LNCaP clone FGC (cell line): ENCODE measurements around the gene ONECUT2.

ENCODE experiments used
- DNase-seq: peaks from one replicate; pipeline ENCODE4 v3.0.0-alpha.2; 2011; ENCODE audit warnings: low read depth
- H3K4me3 ChIP-seq: 2 replicates; pipeline ENCODE4 v1.5.1; 2011; ENCODE audit warnings: mild to moderate bottlenecking, low read depth, low read length, control low read depth
- CTCF ChIP-seq: IDR thresholded peaks from 2 replicates; pipeline ENCODE4 v1.5.1; 2012; ENCODE audit warnings: mild to moderate bottlenecking; ENCODE audit not compliant: control insufficient read depth, insufficient read depth; ENCODE audit errors: extremely low read depth

Gene ONECUT2

DNA sequence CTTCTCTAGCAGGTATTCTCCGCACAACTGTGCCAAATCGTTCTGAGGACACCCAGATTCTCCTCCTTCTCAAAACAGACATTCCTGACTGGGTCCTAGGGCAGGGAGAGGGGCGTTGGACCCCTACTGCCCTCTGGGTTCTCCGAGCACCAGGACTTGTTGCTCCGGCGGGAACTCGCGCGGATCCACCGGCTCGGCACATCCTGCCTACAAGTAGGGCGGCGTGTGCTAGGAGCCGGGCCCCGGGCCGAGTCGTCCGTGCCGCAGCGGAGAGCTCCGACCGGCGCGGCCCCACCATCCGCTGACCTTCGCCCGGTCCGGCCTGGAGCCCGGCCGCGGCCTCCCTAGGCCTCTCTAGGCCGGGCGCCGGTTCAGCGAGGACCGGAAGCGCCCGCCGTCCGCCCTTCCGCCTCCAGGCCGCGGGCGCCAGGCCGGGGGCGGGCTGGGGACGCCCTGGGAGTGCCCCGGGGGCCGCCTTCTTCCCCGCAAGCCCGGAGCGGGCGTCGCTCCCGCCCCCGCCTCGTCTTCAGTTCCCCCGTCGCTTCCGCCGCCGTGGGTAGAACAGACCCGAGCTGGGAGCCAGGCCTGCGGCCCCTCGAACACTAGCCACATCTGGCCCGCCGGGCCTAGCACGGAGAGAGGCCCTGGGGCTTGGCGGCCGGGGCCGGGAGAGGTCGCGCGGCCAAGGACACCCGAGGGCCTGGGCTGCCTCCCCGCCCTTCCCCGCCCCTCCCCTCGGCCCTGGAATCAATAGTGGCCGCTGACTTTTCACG, 7.6 kb upstream of the ONECUT2 start:
- DNase-seq = no peak
- no peak overlapping the region for H3K4me3 ChIP-seq
- TF ChIP-seq CTCF = no peak

DNA sequence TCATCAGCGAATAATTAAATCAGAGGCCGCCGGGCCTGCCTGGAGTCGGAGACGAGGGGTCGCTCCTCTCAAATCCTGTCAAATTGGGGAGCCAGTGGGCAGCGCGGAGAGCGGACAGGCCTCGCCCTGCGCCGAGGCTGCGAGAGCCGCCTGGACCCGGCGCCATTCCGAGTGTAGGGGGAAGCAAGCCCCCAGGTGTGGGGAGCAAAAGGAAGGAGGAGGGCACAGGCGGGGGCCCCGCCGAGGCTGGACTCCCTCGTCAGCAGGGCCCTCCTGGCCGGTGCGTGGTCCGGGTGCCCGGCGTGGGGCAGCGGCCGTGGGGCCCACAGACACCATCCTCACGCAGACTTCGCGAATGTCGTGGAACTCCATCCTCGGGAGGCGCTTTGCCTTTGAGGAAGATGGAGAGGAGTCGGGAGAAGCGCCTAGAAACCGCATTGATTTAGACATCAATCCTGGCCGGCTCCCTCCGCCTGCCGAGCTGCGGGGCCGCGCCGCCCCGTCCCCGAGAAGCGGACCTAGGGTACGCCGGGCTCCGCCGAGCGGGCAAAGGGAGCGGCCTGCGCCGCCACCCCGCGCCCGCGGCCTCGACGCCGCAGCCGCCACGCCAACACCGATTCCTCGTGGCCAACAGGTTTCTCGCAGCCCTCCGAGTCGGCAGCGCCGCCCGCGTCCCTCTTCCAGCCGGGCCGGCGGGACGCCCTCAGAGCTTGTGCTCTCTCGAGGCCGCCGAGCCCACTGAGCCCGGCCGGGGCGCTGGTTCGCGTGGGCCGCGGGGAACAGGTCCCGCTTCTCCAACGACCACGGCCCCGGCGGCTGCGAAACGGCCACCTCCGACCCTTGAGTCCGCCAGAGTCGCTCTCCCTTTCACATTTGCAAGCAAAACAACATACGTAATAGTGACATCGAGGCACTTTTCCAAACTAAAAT, 6.7 kb upstream of the ONECUT2 start:
- no peak overlapping the region for H3K4me3 ChIP-seq
- no peak for TF ChIP-seq CTCF
- DNase-seq = no peak

- no peak overlapping the region for H3K4me3 ChIP-seq
- TF ChIP-seq CTCF = no peak
- DNase-seq = no peak
These were observed 5.8 kb upstream of the ONECUT2 start for GRCh38 chr18:57429167-57430078.

DNA sequence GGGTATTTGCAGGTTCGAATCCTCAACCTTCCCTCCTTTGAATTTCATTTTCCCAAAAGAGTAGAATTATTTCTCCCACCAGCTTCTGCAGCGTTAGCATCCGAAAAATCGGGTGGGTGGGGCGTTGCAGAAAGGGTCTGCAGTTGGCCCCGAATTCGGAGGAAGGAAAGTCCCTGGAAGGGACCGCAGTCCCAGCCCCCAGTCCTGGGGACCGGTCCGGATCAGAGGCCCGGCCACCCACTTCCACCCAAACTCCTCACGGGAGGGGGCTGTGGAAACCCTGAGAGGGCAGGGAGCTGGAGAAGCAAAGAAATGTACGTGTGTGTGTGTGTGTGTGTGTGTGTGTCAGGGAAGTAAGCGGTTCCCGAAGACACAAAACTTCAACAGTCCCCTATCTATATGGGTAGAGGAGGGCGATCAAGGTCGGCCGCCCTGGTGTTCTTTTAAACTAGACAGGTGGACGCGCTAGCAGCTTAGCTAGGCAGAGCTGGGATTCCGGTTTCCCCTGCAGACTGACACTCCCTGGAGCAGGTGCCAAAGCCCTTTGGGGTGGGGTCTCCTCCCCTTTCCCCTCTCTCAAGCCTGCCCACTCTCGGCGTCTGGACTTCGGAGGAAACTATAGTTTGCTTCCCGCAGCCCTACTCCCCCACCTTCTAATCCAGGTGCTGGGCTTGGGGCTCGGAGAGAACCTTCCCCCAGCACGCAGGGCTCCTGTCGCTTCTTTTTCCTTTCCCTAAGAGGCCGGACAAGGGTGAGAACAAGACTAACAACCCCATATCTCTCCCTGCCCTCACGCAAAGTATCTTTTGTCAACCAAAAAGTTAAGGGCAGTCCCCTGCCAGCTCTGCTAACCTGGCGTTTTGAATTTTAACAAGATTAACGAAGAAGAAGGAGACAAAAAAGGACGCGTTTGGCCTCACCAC, 4.8 kb upstream of the ONECUT2 start:
- no peak overlapping the region for H3K4me3 ChIP-seq
- DNase-seq = no peak
- no peak for TF ChIP-seq CTCF

DNA sequence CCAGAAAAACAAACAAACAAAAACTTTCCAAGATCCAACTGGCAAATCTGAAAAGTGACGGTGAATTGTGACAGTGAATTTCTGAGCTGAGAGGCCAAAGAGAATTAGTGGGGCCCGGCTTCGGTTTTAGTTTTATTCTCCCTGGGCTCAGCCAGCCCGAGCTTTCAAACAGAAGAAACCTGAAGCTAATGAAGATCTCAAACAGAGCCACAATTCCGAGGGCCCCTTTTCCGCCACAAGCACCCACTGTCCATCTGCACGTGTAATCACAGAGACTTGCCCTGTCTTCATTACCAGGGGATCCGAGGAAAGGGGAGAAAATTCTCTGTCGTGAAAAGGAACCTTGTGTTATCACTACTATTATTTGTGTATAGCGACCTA, 4.2 kb upstream of the ONECUT2 start:
- H3K4me3 ChIP-seq = no peak overlapping the region
- DNase-seq = no peak
- no peak for TF ChIP-seq CTCF
